ENCODE results near the gene COPG2. TPM values are rescaled to one million over a fixed set of nuclear protein-coding genes. Genes with fewer than 3 reads are reported as not detected.

Gene COPG2
- total and polyA plus RNA-seq, 2 of the 13 experiments (the other 11 are each of a cell fraction or from before 2014, with no cell fraction given): 14.1 to 17.7 TPM

GRCh38 chr7:130492523-130493274 is 175.8 kb downstream of the COPG2 start:
- H3K4me2 ChIP-seq (ENCODE audit: low read depth, low read length): no peak overlapping the region
- 98% methylated on average over 49 of the region's 50 CpGs for WGBS (ENCODE audit: low lambda C conversion rate)

GRCh38 chr7:130491841-130492522 is 176.6 kb downstream of the COPG2 start, which contains the start of gene MEST:
Gene MEST, plus strand, starts transcription at chr7:130492085. Its CDS starts 229 bp downstream, at chr7:130492314.
- Histone ChIP-seq H3K4me3 (replicated peaks in 1 of 3; ENCODE audit: insufficient read depth in 1 of 3, low read depth in 2 of 3, low read length in 3 of 3) (no peak within 1 kb of the TSS), H3K9ac (ENCODE audit: insufficient read depth, low read depth, low read length) (no peak within 1 kb of the TSS), H3K9me3 (ENCODE audit: low read length) (peaks cover 12% of the 10 kb centered on the region), H3K79me2 (ENCODE audit: insufficient read depth, low read length) (peaks cover 5% of the 10 kb centered on the region), H3K4me1 (ENCODE audit: insufficient read depth, low read length) (no peaks in the 10 kb centered on the region; the same call in 1 of the 2 replicates), H3K4me2 (ENCODE audit: low read depth, low read length) (no peak within 1 kb of the TSS), H3K36me3 (replicated peaks in 1 of 2; ENCODE audit: control insufficient read depth in 1 of 2, insufficient read depth in 2 of 2, low read length in 2 of 2) (no peaks in the 10 kb centered on the region), H4K20me1 (ENCODE audit: insufficient read depth, low read length) (no peaks in the 10 kb centered on the region), H3K27ac (ENCODE audit: extremely low read length, insufficient read depth, low read length) (no peak within 1 kb of the TSS), H3K27me3 (ENCODE audit: control insufficient read depth in 1 of 2, insufficient read depth in 2 of 2, low read length in 2 of 2) (no peaks in the 10 kb centered on the region), H2AFZ (ENCODE audit: low read length) (no peak within 1 kb of the TSS)
- ATAC-seq (no peak; the same call in 2 of the 3 replicates), FAIRE-seq (no peak), DNase-seq (ENCODE audit: low spot score) (no peak)
- TF ChIP-seq MLX (CRISPR knock-in tag; IDR thresholded peaks at IDR 0.05) (no peak), LBX2 (CRISPR knock-in tag; IDR thresholded peaks at IDR 0.05; ENCODE audit: borderline replicate concordance) (no peak), KAT2B (IDR thresholded peaks at IDR 0.05; ENCODE audit: borderline replicate concordance, low read depth, low read length) (no peak), RFX3 (CRISPR knock-in tag; IDR thresholded peaks at IDR 0.05) (no peak), ZNF761 (CRISPR knock-in tag; conservative IDR thresholded peaks at IDR 0.05) (no peak), REST (IDR thresholded peaks at IDR 0.05; ENCODE audit: borderline replicate concordance in 1 of 2, low read depth in 1 of 2, low read length in 2 of 2) (no peak), MTA1 (CRISPR knock-in tag; IDR thresholded peaks at IDR 0.05; ENCODE audit: borderline replicate concordance) (no peak)
- ChIA-PET POLR2A (no interaction called here), CTCF (ENCODE audit: low intra/inter-chr PET ratio, low total read pairs) (no interaction called here)
- BruUV-seq (replicated peaks): no TSS peak
- 97% methylated on average over 31 of the region's 71 CpGs for WGBS (ENCODE audit: low lambda C conversion rate)
- in situ Hi-C loops (cut with HindIII; ENCODE audit: extremely low pct_ligation_motif_present, low pct_unique_long_range_greater_than_20kb) (no loop called here), intact Hi-C loops (cut with micrococcal nuclease; ENCODE audit: unreplicated experiment) (no loop called here)

More at GRCh38 chr7:130492523-130493274, 175.8 kb downstream of the COPG2 start:
- Histone ChIP-seq H2AFZ (ENCODE audit: low read length) (no peak overlapping the region), H3K4me3 (replicated peaks in 1 of 3; ENCODE audit: insufficient read depth in 1 of 3, low read depth in 2 of 3, low read length in 3 of 3) (no peak overlapping the region), H3K79me2 (ENCODE audit: insufficient read depth, low read length) (peaks cover 5% of the 10 kb centered on the region), H4K20me1 (ENCODE audit: insufficient read depth, low read length) (no peaks in the 10 kb centered on the region), H3K36me3 (replicated peaks in 1 of 2; ENCODE audit: control insufficient read depth in 1 of 2, insufficient read depth in 2 of 2, low read length in 2 of 2) (0 out of 5 replicates have a peak, but pooled peaks cover 0 to 2% of the 10 kb centered on the region in 2 experiments), H3K9ac (ENCODE audit: insufficient read depth, low read depth, low read length) (no peak overlapping the region), H3K27ac (ENCODE audit: extremely low read length, insufficient read depth, low read length) (no peak overlapping the region), H3K4me1 (ENCODE audit: insufficient read depth, low read length) (no peaks in the 10 kb centered on the region; the same call in 1 of the 2 replicates), H3K9me3 (ENCODE audit: low read length) (peaks cover 12% of the 10 kb centered on the region), H3K27me3 (ENCODE audit: control insufficient read depth in 1 of 2, insufficient read depth in 2 of 2, low read length in 2 of 2) (no peaks in the 10 kb centered on the region)
- CTCF ChIA-PET (ENCODE audit: low intra/inter-chr PET ratio, low total read pairs): no interaction called here
- no peak for DNase-seq (ENCODE audit: low spot score)
- TF ChIP-seq NCOA2 (CRISPR knock-in tag; IDR thresholded peaks at IDR 0.05) (no peak), ZNF619 (CRISPR knock-in tag; IDR thresholded peaks at IDR 0.05) (no peak), ZNF101 (CRISPR knock-in tag; IDR thresholded peaks at IDR 0.05; ENCODE audit: borderline replicate concordance, low read depth) (no peak), ZSCAN22 (CRISPR knock-in tag; IDR thresholded peaks at IDR 0.05) (no peak), DDIT3 (CRISPR knock-in tag; IDR thresholded peaks at IDR 0.05) (no peak)
- intact Hi-C loops (cut with micrococcal nuclease; ENCODE audit: unreplicated experiment): no loop called here
- in situ Hi-C loops (cut with HindIII; ENCODE audit: extremely low pct_ligation_motif_present, low pct_unique_long_range_greater_than_20kb): no loop called here
- POLR2A ChIA-PET: no interaction called here
- FAIRE-seq: no peak
- no peak for ATAC-seq
- BruUV-seq (replicated peaks): no TSS peak
